GM19372 (cell line): Measurements from ENCODE around the gene REPS2.
"Not testable (repeated sequence)": the region's sequence is repeated elsewhere in the genome, so short reads cannot be mapped to it uniquely, and the experiment has no call there.

ENCODE experiments used
- ATAC-seq: cut with Tn5 transposase; IDR thresholded peaks from one replicate; pipeline ENCODE4 v1.9.1; 2021; ENCODE audit warnings: mild to moderate bottlenecking, low read depth, moderate library complexity; ENCODE audit not compliant: unreplicated experiment

Gene REPS2

GRCh38 chrX:16962661-16963060 is 16.2 kb downstream of the REPS2 start:
- ATAC-seq = not testable (repeated sequence)

GRCh38 chrX:16963216-16963615 is 16.8 kb downstream of the REPS2 start:
- ATAC-seq = no peak

GRCh38 chrX:16964976-16965375 is 18.5 kb downstream of the REPS2 start:
- ATAC-seq = not testable (repeated sequence)

- ATAC-seq = no peak
Measured at GRCh38 chrX:16966752-16967448, 20.4 kb downstream of the REPS2 start.

- ATAC-seq = not testable (repeated sequence)
Measured at GRCh38 chrX:16968753-16969152, 22.3 kb downstream of the REPS2 start.

- no peak for ATAC-seq
Measured at GRCh38 chrX:16970977-16971376, 24.5 kb downstream of the REPS2 start.

- ATAC-seq = no peak
Measured at GRCh38 chrX:16971694-16972093, 25.2 kb downstream of the REPS2 start.

GRCh38 chrX:16975233-16975632 is 28.8 kb downstream of the REPS2 start:
- ATAC-seq = no peak

- no peak for ATAC-seq
Measured at GRCh38 chrX:16977771-16978170, 31.3 kb downstream of the REPS2 start.

GRCh38 chrX:16978193-16978984 is 31.9 kb downstream of the REPS2 start:
- no peak for ATAC-seq

GRCh38 chrX:16979226-16979625 is 32.8 kb downstream of the REPS2 start:
- no peak for ATAC-seq

GRCh38 chrX:16981209-16981608 is 34.8 kb downstream of the REPS2 start:
- ATAC-seq = no peak

GRCh38 chrX:16981980-16982379 is 35.5 kb downstream of the REPS2 start:
- ATAC-seq = no peak

GRCh38 chrX:16983051-16983450 is 36.6 kb downstream of the REPS2 start:
- no peak for ATAC-seq

- ATAC-seq = no peak
Measured at GRCh38 chrX:16985286-16985685, 38.8 kb downstream of the REPS2 start.

GRCh38 chrX:16986169-16986568 is 39.7 kb downstream of the REPS2 start:
- ATAC-seq = no peak

GRCh38 chrX:16989750-16990149 is 43.3 kb downstream of the REPS2 start:
- no peak for ATAC-seq

GRCh38 chrX:16990839-16991238 is 44.4 kb downstream of the REPS2 start:
- ATAC-seq = no peak

GRCh38 chrX:16992445-16992844 is 46.0 kb downstream of the REPS2 start:
- ATAC-seq = no peak

GRCh38 chrX:16992951-16993350 is 46.5 kb downstream of the REPS2 start:
- no peak for ATAC-seq

GRCh38 chrX:16993791-16994318 is 47.4 kb downstream of the REPS2 start:
- ATAC-seq = no peak

GRCh38 chrX:16994736-16995135 is 48.3 kb downstream of the REPS2 start:
- no peak for ATAC-seq
